GM15510 (cell line): ENCODE results near the gene PIEZO2.

Source experiments
- POLR2A ChIP-seq: IDR thresholded peaks from 3 replicates; pipeline ENCODE4 v1.6.1; 2011; ENCODE audit warnings: borderline replicate concordance; ENCODE audit not compliant: insufficient read length; ENCODE audit errors: extremely low read depth

The PIEZO2 gene

DNA sequence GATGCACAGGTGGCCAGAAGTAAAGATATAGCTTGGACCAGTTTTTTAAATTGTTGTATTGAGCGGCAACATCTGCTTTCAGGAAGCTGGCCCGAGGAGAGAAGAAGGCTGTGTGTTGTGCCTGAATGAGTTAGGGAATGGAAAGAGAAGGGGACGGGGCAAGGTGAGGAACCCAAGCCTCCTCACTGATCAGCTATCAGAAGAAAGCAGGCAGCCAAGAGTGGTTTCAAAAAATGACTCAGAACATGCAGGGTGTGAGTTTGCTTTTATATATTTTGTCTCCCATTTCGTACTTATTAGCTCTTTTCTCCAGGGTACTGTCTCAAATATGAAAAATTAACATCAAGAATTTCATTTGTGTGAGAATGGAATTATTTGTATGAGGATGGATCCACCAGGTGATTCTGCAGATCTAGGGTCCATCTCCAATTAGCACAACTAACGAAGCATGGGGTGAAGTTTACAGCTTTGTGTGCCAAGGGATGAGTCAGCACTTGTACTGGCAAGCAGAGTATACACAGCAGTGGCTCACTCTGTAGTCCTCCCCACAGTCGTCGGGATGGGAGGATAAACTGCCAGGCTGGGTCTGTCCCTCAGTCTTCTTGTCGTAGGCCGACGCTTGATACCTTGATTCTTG is 175.7 kb downstream of the PIEZO2 start:
- no peak for TF ChIP-seq POLR2A

DNA sequence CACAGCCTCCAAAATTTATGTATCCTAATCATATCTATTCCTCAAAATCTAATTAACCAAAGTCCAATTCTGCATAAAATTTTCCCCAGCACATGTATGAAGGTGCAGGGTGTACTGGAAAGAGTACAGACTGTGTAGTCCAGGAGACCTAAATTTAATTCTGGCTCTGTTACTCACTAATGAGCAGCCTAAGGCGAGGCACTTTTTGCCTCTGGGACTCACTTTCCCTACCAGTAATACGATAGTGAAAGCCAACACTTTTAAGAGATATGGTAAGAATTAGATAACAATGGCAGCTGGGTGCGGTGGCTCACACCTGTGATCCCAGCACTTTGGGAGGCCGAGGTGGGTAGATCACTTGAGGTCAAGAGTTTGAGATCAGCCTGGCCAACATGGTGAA is 177.7 kb downstream of the PIEZO2 start:
- TF ChIP-seq POLR2A, result no peak

DNA sequence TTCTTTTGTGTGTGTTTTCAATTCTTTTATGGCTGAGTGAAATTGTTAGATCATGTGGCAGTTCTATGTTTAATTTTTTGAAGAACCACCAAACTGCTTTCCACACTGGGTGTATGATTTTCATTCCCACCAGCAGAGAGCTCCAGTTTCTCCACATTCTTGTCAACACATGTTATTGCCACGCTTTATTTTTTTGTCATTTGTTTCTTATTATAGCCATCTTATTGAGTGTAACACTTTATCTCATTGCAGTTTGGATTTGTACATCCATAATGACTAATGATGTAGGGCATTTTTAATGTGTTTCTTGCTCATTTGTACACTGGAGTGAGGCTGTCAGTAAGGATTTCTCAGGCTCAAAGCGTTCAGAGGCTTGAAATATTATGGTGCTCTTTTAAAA is 184.2 kb downstream of the PIEZO2 start:
- no peak for TF ChIP-seq POLR2A

DNA sequence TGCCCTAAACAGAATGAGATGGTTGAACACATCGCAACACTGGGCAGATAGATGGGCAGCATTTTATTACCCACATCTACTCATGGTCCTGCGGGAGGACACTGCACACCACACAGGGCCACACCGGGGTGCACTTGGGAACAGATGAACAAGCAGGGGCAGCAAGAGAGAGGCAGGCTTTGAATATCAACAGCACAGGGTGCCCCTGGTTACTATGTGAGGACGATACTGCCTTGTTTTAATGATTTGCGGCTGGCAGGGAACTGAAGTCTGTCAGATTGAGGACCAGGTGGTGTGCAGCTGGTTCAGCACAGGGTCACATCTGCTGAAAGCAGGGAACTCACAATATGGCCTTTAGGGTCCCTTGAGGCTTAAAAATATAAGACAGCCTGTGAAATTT is 195.7 kb downstream of the PIEZO2 start:
- no peak for TF ChIP-seq POLR2A

DNA sequence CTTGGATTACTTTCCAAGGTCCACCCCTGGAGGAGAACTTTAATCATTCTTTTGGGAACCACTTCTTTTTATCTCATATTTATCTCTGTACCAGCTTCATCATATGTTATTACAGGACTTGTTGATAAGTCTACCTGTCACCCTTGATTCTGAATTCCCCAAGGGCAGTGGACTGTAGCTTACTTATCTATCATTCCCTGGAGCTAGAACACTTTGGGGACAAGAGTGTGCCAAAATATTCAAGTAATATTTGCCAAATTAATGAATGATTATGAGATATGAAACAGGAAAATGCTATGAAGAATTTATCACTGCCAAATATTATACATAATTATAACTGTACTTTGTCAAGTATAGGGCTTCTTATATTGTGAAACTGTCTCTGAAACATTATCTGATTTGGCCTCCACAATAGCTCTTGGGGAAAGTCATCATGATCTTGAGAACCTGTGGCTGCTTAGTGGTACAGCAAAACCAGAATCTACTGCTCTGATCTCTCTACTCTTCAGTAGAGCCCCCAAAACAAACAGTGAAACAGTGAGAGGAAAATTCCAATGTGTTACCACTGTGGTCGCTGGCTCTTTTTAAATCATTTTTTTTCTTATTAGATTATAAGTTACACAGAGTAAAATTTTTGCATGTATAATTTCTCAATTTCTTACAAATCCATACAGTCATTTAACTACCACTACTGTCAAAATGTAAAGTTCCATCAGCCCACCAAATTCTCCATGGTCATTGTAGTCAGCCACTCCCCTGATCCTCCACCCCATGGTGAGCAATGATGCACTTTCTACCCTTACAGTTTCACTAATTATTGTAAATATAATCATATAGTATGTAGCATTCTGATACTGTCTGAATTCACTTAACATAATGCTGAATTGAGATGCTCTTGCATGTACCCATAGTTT is 197.5 kb downstream of the PIEZO2 start:
- TF ChIP-seq POLR2A, result no peak

DNA sequence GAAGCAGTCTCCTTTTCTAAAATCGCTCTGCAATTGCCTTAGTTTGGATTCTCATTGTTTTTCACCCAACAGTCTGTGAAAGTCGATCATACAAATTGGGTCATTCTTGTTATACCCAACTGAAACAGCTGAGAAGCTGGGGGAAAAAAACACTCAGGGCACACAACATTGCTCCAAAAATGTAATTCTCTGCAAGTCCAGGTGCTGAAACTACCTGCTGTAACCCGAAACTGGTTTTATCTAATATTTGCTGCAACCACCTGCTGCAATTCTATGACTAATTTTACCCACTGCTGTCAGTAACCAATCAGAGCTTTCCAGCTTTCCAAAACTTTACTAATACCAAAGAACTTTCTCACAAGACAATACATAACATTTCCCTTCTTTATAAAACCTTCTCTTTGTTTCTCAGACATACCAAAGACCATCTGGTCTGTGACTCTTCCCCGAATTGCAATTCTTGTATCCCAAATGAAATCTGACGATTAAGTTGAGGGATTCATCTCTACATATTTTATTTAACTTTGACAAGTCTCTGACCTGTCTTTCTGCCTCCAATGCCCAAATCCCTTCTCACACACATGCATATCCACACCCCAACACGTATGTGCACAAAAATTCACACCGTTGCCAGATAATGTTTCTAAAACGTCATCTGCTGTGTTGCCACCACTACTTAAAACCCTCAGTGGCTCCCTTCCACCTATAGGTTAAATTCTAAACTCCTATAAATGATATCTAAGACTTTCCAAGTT is 198.3 kb downstream of the PIEZO2 start:
- TF ChIP-seq POLR2A, result no peak

DNA sequence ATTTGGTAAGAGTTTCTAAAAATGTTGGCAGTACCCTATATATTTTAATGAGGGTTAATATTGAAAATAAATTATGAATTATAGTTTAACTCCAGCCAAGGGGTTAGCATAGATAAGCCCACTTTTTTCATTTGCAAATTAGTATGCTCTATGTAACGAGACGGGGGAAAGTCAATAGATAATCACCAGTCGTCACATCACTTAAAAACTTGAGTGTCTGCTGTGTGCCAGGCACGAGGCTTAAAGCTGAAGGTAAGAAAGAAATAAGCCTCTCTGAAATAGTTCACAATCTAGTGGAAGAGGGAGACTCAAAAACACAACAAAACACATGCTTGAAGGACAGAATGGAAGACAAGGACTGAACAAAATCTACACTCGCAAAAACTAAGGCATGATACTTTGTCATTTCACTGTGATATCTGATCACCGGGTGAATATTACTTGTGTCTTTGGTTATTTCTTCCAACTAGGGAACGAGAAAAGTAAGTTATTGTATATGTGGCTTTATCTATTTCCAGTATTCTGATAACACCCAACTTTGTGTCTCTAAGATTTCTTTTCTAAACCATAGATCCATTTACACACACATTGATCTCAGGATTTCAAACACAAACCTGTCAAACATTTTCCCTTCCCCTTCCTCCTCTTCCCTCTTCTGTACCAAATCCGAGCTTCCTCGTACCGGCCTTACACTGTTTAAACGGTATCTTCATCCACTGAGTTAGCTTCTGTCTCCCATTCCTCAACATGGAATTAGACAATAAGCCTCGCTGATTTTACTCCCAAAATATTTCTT is 199.1 kb downstream of the PIEZO2 start:
- TF ChIP-seq POLR2A, result no peak

DNA sequence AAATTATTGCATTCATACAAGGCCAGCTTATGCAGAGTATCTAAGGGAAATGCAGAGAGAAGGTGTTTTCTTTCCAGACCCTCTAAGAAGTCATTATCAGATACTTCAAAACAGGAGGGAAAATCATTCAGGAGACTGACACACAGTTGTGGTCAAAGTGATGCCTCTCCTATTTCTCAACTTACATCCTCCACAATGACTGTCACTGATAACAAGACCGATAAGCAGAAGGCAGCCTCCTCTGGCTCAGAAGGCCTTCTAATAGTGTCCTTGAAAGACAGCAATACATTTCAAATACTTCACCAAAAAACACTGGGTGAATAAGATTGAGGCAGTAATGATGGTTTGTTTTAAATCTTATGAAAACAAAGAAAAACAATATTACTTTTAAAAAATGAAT is 199.7 kb downstream of the PIEZO2 start:
- TF ChIP-seq POLR2A, result no peak

DNA sequence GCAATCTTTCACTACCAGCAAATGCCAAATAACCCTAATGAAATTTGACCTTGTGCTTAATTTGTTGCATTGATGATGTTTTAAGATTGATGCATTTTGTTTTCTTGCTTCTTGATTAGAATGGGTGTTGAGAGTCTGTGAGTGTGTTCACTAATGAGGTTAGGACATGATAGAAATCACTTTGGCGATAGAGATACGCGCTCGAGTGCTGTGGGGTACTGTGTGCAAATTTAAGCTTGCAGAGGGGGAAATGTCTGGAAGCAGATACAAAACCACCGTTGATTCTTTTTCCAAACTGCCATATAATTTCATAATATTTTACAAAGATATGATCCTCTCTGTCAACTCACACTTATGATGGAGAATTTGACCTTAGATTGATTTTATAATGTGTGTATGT is 200.9 kb downstream of the PIEZO2 start:
- no peak for TF ChIP-seq POLR2A

DNA sequence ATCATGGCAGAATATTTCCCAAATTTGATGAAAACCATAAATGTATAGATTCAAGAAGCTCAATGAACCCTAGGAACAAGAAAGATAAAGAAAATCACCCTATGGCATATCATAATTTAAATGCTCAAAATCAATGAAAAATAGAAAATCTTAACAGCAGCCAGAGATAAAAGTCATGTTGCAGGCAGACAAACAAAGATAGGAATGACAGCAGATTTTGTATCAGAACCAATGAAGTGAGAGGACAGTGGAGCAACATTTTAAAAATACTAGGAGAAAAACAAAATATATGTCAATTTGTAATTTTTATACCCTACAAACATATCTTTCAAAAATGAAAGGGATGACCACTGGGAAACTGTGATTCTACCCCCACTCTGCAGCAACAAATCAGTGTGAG is 203.3 kb downstream of the PIEZO2 start:
- TF ChIP-seq POLR2A, result no peak

DNA sequence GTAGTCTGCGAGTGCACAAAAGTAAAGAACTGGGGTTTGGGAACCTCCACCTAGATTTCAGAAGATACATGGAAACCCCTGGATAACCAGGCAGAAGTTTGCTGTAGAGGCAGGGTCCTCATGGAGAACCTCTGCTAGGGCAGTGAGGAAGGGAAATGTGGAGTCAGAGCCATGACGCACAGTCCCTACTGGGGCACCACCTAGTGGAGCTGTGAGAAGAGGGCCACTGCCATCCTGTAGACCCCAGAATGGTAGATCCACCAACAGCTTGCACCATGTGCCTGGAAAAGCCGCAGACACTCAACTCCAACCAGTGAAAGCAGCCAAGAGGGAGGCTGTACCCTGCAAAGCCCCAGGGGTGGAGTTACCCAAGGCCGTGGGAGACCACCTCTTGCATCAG is 206.4 kb downstream of the PIEZO2 start:
- TF ChIP-seq POLR2A, result no peak

DNA sequence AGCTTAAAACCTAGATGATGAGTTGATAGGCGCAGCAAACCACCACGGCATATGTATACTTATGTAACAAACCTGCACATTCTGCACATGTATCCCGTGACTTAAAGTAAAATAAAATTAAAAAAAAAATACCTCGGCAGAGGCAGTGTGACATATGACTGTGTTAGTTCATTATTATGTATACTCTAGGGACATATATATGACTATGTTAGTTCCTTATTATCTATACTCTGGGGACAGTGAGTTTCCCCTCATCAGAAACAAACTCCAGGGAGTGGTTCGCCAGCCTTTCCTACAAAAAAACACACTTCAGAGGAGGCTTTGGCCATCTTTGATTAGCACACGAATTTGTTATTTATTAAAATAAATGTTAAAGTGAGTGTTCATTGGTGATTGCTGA is 209.5 kb downstream of the PIEZO2 start:
- no peak for TF ChIP-seq POLR2A

DNA sequence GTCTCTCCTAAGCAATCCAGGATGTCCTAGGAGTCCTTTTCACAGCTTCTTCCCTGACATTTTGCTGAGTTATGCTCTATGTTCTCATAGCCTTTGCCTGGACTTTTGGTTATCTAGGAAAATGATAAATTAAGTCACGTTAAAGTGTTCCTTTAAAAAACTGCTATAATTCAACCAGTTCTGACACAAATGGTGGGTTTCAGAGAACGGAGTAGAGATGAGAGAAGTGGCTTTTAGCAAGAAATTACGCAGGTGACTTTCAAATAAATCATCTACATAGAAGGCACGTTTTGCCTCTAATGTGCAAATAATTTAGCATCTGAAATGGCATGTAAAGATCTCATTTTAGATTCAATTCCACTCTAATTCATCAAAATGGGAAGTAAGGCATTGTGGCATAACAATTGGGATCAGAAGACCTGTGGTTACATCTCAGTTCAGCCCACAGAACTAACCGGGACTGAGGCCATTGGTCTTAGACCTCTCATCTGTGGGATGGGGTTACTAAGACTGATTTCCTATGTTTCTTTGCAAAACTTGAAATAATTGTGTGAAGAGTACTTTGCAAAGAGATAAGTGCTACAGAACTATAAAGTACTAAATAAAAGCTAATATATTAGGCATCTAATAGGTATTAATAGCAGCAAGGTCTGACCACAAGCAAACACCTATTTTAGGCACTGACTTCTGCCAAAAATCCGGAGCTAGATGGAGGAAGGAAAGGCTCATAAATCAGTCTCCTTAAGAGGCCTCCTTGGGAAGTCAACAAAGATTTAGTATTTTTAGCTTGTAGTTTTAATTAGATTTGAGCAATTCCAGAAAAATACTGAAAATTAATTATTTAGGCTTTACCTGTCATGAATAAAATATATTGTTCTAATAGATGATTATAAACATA is 211.4 kb downstream of the PIEZO2 start:
- no peak for TF ChIP-seq POLR2A
